NOMO-1 treated with dmso at 0.1 percent for 144 hours (cell line): ENCODE data around the gene AGMO.

Source experiments
- DNase-seq: peaks from one replicate; lab custom pipeline; 2025; ENCODE audit not compliant: unreplicated experiment; lab: John Stamatoyannopoulos, UW

Gene AGMO

DNA sequence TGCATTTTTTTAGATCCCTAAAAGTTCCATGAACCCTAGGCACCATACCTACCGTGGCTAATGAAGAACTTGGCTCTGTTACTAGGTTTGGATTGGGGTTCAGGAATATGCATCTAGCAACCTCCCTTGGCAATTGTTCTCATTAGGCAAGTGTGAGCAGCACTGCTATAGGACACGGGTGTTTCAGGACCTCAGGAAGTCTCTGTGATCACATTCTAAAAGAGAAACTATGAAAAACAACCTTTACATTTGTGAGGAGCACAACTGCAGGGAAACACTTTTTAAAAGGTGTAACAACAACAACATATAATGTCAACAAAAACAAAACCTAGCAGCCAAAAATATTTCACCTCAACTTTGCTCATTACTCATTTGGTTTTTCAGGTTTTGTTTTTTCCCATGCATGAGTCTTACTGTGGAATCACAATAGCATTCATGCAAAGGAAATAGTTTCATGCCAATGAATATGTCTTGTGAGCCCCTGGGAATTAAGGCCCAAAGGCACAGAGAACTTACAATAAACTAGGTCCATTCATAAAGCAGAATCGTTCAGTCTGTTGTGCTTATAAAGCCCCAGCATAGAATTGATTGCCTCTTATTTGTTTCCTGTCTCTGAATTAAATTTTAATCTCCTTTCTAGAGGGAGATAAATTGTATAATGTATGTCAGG, 403.5 kb downstream of the AGMO start:
- no peak for DNase-seq
